Activated CD8-positive, alpha-beta memory T cell treated with anti-CD3 and anti-CD28 coated beads, Interleukin-2, amount 50 U/mL, for 24 hours (primary cell): ENCODE results near the gene AOPEP.
"Not testable (repeated sequence)": the region's sequence is repeated elsewhere in the genome, so short reads cannot be mapped to it uniquely, and the experiment has no call there.

ENCODE experiments used
- DNase-seq: peaks from one replicate; pipeline ENCODE4 v3.0.0-alpha.2; 2020; ENCODE audit errors: extremely low read depth

AOPEP gene

GRCh38 chr9:94847486-94847885 is 121.0 kb downstream of the AOPEP start:
- DNase-seq, result no peak

DNA sequence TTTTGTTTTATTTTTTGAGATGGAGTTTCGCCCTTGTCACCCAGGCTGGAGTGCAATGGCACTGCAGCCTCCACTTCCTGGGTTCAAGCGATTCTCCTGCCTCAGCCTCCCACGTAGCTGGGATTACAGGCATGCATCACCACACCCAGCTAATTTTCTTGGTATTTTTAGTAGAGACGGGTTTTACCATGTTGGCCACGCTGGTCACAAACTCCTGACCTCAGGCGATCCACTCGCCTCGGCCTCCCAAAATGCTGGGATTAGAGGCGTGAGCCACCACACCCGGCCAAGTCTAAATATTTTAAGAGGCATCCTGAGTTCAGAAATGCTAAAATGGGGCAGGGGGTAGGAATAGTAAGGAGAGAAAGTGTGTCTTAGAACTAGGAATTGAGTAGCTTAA is 122.3 kb downstream of the AOPEP start:
- not testable (repeated sequence) for DNase-seq

DNA sequence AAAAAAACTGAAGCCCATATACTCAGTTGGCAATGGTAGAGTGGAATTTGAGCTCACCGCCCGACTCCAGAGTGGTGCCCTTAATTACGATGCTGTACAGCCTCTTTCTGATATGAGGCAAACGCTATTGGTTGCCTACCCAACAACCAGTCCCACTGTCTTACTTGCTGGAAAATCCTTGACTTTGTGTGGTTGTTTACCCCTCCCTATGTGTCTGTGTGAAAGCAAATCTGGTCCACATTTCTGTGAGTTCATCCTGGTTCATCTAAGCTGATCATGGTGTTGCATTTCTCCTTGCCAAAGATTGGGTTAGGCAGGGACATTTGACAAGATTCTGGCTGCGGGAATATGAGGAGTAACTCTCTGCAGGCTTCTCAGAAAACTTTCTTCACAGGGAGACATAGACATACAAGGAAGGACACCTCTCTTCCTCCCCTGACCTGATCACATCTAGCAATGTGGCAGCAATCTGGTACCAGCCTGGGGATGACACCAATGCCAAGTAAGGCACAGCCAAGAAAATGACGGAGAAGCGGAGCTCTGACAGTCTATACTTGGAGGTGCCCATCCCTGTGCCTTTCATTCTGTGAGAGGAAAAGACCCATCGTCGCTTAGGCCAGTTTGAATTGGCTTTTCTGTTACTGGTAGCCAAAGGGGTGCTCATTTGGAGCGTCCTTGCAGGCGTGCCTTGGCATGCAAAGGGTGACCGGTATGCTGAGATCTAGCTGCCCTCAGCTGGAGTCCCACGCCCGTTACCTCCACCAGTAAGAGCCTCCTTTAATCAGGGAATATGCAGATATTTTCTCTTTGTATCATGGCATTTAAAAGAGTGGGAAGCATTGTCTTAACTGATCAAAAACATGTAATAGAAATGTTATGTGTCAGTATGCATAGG is 124.3 kb downstream of the AOPEP start:
- no peak for DNase-seq

- no peak for DNase-seq
Observed at GRCh38 chr9:94851467-94851866, 125.0 kb downstream of the AOPEP start.

DNA sequence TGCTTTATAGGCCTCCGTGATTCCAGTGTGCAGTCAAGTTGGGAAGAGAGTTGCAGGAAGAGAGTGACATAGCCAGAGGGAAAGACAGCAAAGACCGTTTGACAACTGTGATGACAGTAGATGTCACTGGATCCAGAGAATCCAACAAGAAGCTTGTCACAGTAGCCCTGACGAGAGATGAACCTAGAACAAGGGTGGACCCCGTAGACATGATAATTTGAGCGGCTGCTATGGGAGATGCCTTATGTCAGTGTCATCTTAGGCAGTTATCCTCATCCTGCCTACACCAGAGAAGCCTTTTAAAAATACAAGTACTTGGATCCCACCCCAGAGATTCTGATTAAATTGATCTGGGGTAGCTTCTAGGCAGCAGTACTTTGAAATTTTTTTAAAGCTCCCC is 125.4 kb downstream of the AOPEP start:
- no peak for DNase-seq

DNA sequence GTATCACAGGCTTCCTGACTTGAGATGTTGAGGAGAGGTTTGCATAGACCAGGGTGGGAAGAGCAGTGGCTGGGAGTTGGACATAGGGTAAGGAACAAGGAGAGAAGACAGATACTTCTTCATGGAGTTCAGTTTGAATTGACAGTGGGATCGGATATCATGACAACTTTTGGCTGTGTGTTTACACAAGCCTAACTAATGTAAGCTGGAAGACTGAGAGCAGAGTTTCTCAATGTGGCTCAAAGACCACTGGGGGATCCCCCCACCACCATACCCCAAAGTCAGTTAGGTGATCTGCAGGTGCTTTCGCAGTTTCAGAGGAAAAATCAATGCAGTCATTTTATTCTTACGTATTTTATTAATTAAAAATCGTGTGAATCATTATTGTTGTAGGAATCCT is 125.9 kb downstream of the AOPEP start:
- no peak for DNase-seq

DNA sequence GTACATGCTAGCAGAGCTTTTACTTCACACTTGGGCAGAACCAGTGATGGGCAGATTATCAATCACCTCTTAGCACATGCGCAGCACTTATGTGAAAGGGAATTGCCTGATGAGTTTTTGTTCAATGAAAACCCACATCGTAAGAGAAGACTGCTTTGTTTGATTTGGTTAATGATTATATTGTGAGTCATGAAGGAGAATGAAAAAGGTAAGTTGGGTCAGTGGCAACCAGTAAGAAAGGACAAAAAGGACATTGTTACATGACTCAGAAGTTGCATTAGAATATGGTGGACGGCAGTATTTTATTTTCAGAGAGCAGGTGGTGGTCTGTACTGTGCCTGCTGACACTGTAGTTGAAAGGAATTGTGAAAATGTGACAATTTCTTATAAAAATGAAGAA is 127.4 kb downstream of the AOPEP start:
- no peak for DNase-seq

GRCh38 chr9:94855903-94856302 is 129.4 kb downstream of the AOPEP start:
- DNase-seq, result no peak

DNA sequence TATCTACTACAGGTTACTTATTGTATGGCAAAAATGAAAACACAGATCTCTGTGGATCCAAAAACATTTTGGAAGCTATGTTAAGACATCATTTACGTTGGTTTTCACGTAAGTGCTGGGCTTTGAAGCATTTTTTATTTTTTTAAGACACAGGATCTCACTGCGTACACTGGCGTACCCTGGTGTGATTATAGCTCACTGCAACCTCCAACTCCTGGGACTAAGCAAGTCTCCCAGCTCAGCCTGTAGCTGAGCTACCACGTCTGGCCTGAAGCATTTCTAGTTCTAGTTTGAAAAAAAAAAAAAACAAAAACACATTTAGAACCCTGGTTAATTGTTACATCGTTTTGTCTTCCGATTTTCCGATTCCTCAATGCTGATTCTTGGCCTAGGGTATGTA is 131.3 kb downstream of the AOPEP start:
- no peak for DNase-seq

- DNase-seq, result no peak
Observed at GRCh38 chr9:94859226-94859625, 132.7 kb downstream of the AOPEP start.

GRCh38 chr9:94859891-94860290 is 133.4 kb downstream of the AOPEP start:
- no peak for DNase-seq

GRCh38 chr9:94860678-94861588 is 134.4 kb downstream of the AOPEP start:
- peak; percentile 34 for DNase-seq

DNA sequence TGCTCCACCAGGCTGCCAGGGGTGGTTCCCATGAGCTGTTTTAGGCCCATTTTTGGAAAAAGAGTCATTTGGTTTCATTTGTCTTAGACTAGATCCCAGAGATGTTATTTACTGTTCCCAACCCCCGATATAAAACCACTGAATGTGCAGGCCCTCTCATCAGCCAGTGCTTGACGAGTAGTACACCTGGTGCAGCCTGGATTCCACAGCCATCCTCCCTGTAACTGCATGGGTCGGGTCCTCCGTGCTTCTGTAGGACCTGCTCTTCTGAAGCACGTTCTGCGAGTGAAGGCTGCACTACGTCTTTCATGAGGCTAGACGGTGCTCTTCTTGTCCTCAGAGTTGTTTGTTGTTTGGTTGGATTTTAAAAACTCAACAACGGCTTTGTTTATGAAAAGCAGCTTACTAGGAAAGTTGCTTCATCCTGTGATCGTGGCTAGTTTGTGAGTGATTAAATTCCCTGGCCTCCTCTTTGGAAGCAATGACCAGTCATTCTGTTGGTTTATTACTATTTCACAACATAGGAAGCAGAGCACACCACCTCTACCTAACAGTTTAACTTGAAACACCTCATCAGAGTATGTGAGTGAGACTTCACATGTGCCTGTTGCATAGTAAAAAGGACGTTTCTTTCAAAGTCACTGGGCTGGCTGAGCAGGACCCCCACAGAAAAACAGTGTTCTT is 135.2 kb downstream of the AOPEP start:
- no peak for DNase-seq

DNA sequence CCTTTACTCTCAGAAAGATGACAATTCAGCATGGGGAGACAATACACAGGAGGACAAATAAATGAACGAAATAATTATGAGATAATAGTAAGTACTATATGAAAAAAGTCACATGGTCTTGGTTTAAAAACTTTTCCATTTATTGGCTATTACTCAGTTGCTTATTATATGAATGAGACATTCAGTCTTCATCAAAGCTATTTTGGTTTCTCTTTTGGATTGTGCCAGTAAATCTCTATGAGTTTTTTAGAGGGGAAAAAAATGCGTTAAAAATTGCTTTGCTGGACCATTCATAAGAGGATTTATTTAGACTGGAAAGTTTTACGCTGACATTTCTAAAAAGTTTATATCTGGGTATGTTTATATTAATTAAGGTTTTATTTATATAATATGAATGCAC is 137.7 kb downstream of the AOPEP start:
- no peak for DNase-seq

DNA sequence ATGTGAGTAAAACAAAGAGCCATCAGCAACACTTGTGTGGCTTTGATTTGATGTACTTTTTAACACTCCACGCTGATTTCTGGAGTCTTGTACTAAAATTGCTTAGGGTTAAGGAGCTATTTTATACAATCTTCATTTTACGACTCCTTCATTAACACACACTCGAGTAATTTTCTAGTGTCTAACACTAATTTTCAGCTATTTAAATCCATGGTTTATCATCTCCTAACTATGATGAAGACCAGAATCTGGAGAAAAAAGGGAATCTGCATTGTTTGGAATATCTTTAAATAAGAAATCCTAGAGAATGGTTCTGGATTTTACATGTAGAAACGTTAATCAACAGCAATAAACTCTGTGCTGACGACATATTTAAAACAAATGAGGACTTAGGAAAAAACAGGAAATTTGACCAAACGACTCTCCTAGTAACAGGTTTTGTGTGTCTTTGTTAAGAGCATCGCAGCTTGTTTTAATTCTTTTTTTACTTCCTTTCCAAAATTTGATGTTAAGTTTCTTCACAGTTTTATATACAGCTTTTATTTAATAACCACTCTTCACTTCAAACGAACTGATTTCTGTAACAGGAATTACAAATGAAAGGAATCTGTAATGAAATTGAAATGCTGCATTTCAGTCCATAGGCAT is 138.5 kb downstream of the AOPEP start:
- no peak for DNase-seq

DNA sequence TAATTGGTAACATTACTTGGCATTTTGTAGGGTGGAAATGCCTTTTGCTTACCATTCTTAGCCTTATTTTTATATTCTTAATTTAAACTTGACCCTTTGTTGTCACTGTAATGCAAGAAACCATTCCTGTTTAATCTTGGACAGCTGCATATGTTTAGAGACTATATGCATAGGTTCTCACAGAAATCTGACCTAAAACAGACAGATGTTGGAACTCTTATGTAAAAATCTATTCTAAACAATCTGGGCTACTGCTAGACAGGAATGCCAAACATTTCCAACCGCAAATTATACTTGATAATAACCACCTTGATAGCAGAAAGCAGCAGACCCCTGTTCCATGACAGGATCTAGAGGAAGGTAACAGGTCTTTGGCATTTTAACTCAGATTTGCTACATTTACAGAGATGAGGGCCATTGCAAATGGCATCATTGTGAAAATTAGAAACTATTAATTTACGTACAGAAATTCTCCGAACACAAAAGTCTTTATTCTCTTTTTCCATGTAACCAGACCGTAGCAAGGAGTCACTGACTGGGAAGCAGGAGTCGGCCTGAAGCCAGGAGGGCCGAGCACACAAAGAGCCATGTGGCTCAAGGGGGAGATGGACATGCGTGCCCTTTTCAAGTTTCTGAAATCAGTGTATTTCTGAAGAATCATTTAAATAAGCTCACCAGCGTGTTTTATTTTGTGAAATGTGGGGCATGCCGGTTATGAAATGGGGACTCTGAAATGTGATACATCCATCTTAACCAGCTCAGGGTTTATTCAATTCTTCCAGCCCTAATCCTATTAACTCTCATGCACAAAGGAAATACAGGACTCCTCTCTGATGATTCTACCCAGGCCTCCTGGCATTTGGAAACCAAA is 139.3 kb downstream of the AOPEP start:
- DNase-seq, result no peak

DNA sequence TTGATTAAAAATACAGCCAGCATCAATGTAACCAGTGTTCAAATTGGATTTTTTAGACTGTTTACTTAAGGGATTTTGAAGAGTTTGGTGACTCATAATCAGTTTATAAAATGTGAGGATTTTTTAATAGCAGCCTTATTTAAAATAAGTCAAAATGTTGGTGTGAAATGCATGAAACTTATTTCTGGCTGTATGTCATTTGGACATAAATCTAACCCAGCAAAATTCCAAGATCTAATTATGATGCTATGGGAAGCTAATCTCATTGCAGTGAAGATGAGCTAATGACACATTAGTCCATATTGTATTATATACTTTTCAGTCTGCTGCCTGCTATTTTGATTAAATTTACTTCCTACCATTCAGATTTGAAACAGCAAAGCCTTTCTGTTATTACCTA is 140.3 kb downstream of the AOPEP start:
- DNase-seq, result no peak

GRCh38 chr9:94867281-94867841 is 140.9 kb downstream of the AOPEP start:
- no peak for DNase-seq

DNA sequence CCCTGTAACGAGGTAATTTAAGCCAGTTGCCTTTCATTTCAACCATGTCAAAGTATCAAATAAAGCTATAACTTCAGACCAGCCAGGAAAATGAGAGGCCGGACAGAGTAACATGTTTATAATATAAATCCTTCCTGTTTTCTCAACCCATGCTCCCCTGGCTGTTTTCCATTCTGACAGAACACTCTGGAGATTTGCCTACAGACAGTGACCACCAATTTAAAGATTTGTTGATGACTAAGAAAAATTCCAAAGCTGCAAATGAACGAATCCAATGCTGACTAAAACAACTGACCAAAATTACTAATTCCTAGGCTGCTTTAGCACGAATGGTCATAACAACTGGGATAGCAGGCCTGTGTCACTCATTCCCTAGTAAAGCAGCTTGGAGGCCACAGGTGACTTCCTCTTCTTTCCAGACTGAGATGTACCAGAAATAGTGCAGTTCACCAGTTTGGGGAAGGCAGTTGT is 141.4 kb downstream of the AOPEP start:
- DNase-seq, result no peak

DNA sequence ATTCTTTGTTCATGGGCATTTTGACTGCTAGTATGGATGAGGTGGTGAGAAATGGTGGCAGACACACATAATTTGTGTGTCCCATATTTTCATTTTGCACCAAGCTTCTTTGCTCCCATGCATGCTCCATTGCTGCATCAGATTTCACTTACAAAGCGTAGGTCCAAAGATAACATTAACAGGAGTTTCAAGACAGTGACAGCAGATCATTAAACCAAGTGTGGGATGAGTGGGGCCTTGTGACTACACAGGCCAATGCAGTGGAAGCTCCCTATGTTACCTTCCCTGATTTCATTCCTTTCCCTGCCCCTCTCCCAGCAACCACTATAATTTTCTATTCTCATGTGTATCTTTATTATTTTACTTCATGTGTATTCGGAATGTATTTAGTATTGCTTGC is 142.0 kb downstream of the AOPEP start:
- DNase-seq, result no peak
